Measurements from ENCODE around the gene RAB30. TPM values are rescaled to one million over a fixed set of nuclear protein-coding genes. Genes with fewer than 3 reads are reported as not detected.

The RAB30 gene
- total RNA-seq, 1 donor from 2014 or later = 6.9 TPM

DNA sequence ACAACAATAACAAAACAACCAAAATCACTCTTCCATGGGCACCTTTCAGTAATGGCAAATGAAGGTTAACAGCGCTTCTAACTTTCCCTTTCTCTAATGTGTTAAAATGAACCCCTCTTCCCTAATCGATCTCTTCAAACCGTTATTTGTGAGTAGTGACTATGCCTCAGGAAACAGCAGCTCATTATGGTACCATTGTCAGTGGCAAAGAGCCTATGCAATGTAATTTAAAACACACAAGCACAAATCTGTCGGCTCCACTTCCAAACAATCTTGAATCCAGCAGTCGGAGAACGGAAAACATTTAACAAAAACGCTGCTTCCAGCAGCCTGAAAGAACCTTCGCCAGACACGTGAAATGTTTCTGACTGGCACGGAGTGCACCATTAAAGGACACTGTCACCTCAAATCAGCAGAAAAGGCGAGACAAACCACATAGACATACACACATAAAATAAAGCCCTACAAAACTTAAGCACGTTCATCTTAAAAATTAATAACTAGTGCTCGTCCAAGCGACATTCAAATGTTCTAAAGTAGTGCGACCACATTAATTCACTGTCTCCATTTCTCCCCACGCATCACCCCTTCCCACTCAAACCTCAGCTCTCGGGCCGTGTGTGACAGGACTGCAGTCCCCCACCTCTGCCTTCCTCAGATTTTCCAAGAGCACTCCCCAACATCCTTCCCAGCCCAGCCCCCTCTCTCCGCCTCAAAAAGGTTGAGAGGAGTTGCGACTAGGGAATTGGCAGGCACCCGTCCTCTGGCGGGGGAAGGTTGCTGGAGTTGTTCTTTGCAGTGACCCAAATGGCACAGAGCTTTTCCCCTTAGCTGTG lies 748 bp downstream of the RAB30 start:
- peak; percentile 30 to 38 for DNase-seq (ENCODE audit: low read depth in 2 of 2)

DNA sequence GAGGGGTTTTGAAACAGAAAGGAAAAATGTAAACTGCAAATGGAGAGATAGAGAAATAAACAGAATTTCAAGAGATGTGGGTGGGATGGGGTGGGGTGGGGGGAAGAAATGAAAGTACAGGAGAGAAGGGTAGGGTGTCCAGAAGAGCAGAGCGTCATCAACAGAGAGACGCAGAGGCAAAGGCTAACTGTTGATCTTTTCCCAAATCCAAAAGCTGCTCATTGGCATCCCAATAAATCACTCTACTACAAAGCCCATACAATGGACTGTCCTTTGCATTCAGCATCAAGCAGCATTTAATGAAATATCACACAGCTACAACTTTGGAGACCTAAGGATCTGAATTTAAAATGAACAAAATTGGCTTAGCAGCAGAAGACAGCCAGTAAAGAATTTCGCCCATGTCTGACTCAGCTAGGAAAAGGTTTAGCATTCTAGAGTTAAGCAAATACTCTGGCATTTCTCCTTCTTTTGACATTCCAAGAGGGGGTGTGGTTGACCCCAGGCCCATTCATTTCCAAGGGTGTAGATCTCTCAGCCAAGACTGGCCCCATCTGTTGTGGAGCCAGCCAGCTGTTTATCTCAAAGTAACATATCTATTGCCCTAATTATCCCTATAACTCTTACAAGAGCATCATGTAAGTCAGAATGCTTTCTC lies 1.5 kb downstream of the RAB30 start:
- DNase-seq (ENCODE audit: low read depth in 2 of 2) = peak in 1 of 2 donors; percentile 50

DNA sequence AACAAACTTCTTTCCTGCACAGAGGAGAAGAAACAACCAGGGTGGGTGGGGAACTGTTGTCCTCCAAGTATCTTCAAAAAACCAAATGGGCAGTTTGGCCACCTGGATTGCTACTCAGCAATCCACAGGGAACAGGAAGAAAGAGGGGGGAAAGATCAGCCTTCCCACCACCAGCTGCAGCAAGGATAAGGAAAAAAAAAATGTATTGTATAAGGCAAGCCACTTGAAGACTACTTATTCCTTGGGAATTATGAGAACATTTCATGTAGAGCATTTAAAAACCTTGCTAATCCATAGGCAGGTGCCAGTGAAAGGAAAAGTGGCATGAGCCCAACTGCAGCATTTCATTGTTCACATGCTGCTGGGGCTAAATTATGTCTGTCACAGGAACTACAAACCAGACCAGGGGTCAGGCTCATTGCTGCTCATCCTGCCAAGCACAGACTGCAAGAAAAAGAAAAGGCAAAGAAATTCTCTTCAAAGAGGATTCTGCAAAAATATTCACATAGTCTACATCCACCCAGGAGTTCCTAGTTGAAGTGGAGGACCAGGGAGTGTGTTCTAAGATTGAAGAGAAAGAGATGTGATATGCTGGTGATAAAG lies 2.2 kb downstream of the RAB30 start:
- peak; percentile 40 to 80 for DNase-seq (ENCODE audit: low read depth in 2 of 2)

DNA sequence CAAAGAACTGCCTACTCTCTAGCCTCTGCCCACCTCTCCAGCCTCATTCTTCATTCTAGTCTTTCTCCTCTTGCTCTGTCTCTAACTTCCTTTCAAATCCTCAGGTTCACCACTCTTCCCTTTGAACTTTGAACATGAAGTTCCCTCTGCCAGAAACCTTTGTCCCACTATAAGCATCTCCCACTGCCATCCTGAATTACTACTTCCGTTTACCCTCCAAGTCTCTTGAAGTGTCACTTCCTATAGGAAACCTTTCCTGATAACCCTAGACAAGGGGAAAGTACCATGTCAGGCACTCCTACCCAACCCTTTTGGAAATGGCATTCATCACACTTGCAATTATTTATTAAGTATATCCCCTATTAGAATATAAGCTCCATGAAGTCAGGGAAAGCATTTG lies 3.1 kb downstream of the RAB30 start:
- peak in 1 of 2 donors; percentile 13 for DNase-seq (ENCODE audit: low read depth in 2 of 2)

DNA sequence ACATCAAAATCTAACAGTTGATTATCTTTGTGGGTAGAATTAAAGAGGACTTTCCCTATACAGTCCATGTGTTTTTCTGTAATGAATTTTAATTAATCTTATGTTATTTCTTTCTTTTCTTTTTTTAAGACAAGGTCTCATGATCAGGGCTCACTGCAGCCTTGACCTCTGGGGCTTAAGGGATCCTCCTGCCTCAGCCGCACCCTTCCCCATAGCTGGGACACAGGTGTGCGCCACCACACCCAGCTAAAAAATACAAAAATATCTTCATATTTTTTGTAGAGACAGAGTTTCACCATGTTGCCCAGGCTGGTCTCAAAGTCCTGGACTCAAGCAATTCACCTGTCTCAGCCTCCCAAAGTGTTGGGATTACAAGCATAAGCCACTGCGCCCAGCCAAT lies 7.7 kb downstream of the RAB30 start:
- DNase-seq (ENCODE audit: low read depth in 2 of 2) = no peak

DNA sequence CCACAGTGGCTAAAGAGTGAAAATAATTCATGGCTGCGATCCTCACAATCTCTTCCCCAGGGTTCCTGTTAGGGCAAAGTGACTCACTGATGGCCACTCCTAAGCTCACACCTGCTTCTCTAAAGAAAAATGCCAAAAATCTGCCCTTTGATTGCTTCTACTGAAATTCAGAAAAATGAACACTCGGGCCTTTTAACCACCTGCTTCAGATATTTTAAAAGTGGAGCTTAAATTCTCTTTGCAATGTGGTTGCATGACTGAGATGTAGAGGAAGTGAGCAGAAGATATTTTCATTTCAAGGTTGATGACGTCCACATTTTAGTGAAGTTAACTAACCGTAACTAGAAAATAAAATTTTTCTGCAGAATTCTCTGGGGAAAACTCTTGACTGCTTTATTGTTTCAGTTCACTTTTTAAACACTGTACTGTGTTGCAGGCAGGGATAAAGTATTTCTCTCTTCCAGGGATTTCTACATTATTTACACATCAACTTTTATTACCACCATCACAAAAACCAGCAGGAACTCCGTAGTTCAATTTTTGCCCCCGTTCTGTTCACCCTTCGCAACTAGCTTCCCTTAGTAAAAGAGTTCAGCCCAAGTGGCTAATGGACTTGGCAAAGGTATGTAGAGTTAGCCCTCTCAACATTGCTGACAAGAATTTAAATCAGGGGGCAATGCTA lies 8.5 kb downstream of the RAB30 start:
- DNase-seq (ENCODE audit: low read depth in 2 of 2) = peak; percentile 25 to 28

DNA sequence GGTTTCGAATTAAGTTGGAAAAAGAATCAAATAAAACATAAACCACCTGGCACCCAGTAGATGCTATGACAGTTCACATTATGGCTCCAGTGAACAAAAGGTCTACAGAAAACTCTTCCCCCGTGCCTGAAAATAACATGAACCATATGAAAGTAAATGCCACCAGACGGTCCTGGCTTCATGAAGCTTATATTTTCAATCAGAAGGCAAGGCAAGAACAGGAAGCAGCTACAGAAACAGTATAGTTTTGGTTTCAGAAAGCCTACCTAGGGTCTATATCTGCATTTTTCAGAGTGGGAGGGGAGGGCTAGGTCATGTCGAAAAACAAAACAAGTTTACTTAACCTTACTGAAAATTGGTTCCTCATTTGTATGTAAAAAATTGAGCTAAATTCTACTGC lies 9.8 kb downstream of the RAB30 start:
- DNase-seq (ENCODE audit: low read depth in 2 of 2) = no peak

DNA sequence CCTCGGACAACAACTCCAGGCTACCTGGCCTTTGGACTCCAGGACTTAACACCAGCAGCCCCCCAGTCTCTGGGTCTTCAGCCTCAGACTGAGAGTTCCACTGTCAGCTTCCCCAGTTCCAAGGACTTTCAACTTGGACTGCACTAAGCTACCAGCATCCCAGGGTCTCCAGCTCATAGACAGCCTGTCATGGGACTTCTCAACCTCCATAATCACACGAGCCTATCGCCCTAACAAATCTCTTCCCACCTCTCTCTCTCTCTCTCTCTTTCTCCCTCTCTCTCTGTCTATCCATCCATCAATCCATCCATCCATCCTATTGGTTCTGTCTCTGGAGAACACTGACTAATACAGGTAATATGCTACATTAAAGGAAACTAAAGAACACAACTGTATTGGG lies 10.7 kb downstream of the RAB30 start:
- no peak for DNase-seq (ENCODE audit: low read depth in 2 of 2)

DNA sequence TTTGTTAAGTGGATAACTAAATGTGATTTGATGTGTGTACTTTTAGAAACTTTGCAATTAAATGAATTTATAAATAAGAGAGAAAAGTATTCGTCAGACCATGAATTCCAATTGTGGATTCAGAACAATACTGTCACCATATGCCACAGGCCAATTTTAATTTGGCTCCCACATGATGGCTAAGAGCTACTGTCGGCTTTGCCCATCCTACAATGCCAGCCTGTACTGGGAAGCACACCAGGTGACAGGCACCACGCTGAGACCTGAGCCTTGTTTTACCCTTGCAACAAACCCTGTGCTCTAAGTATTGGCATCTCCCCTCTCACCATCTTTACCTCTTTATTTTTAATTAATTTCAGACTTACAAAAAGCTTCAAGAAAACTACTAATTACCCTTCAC lies 14.0 kb downstream of the RAB30 start:
- no peak for DNase-seq (ENCODE audit: low read depth in 2 of 2)

DNA sequence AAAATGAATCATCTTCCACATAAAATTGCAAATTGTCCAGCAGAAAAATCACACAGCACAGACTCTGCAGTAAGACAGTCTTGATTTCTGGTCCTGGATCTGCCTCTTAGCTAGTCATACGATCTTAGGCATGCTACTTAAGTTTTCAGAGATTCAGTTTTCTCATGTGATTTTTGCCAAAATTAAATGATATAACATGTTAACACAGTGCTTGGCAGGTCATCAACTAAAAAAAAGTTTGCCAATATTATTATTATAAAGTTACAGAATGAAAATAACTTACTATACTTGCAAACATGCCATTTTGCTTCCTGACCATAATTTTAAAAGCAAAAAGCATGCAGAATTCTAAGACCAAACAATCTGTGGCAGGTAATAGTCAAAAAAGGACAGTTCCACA lies 15.1 kb downstream of the RAB30 start:
- no peak for DNase-seq (ENCODE audit: low read depth in 2 of 2)

DNA sequence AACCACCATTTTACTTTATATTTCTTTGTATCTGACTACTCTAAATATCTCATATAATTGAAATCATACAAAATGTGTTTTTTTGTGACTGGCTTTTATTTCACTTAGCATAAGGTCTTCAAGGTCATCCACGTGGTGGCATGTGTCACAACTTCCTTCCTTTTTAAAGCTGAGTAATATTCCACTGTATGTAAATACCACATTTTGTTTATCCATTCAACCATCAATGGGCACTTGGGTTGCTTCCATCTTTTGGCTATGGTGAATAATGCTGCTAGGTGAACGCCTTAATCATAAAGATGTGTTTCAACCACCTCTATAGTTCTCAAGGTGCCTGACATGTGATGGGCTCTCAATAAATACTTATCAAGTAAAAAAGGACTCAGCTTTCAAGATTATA lies 15.5 kb downstream of the RAB30 start:
- DNase-seq (ENCODE audit: low read depth in 2 of 2) = peak; percentile 69 to 74

DNA sequence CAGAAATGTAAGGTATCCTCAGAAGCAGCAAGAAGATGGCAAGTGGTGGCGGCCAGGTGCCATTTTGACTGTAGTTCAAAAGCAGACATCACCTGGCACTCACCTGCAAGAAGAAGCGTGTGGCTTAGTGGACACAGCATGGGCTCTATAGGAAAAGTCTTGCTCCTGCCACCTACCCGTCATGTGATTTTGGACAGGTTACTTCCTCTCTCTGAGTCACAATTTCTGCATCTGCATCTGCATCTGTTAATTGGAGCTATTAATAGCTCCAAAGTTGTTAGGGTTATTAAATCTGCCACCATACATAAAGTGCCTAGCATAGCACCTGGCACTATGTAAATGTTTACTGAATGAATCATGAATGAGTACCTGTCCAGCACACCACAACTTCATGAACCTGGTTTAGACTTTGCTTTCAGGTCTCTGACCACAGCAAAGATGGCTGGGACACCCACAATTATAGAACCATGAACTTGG lies 16.8 kb downstream of the RAB30 start:
- no peak for DNase-seq (ENCODE audit: low read depth in 2 of 2)

DNA sequence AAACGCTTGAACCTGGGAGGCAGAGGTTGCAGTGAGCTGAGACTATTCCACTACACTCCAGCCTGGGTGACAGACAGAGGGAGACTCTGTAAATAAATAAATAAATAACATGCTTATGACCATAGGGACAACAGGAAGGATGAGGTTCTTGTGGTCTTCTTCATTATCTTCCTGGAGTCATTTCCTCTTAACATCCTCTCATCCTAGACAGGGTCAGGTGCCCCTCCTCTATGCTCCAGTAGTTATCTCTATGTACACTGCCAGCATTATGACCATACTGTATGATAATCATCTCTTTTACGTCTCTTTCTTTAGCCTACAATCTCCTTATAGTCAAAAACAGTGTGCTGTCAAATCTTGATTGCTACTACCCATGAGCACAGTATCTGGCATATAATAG lies 17.7 kb downstream of the RAB30 start:
- peak in 1 of 2 donors; percentile 58 for DNase-seq (ENCODE audit: low read depth in 2 of 2)

DNA sequence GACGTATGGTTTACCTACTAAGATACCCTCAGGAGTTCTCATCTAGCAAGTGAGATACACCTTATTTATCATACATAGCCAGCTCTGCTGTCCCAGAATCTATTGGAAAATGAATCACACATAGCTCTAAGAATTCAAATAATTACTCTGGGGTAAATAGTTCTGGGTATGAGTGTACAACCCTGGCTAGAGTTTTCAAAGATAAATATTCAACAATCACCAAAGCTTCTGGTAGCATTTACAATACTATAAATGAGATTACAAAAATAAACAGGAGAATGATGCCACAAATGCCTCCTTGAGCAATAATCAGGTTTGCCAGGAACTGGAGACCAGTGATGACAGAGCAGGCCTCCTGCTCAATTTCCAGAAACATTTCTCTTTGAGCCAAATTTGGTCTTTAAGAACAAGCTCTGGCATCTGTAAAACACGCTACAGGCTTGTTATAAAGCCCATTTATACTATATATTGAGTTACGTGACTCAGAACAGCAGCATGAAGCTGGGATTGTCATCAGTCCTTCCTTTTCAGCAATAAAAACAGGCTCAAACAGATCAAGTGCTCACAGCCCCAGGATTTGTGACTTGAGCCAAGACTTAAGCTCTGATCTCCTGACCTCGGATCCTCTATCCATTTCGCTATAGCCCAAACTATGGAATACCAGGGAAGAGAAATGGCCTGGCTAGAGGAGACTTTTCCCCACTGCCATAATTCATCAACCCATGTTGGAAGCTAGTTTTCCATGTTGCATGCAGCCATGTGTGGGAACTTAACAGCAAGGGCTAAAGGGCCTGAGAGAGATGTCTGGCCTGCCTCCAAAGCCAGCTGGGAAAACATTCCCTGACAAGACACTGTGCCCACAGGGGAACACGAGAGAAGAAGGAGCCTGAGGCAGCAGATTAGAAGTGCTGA lies 19.7 kb downstream of the RAB30 start:
- peak; percentile 78 to 93 for DNase-seq (ENCODE audit: low read depth in 2 of 2)

DNA sequence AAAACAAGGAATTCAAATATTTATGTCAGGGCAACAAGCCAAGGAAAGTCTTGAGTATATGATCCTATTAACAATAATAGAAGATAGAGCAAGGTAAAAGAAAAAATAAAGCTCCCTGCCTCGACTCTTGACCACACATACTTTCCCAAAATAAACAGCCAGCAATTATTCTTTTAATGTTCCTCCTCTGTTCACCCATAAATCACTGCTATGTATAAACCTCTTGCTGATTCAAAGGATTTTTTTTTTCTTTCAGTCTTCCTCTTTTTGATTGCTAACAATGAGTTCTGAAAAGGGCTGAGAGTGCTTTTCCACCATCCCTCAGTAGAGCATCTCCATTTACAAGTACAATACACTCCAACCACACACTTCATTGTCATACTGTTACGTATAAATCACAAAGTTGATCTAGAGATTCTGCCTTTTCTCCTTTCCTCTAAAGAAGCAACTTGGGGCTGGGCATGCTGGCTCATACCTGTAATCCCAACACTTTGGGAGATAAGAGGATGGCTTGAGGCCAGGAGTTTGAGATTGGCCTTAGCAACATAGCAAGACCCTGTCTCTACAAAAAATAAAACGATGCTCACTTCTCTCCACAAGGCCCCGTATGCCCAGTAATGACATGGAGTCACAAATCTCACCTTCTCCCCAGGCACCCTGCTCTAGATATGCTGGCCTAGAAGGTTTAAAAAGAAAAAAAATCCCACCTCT lies 24.0 kb downstream of the RAB30 start:
- peak in 1 of 2 donors; percentile 15 for DNase-seq (ENCODE audit: low read depth in 2 of 2)

DNA sequence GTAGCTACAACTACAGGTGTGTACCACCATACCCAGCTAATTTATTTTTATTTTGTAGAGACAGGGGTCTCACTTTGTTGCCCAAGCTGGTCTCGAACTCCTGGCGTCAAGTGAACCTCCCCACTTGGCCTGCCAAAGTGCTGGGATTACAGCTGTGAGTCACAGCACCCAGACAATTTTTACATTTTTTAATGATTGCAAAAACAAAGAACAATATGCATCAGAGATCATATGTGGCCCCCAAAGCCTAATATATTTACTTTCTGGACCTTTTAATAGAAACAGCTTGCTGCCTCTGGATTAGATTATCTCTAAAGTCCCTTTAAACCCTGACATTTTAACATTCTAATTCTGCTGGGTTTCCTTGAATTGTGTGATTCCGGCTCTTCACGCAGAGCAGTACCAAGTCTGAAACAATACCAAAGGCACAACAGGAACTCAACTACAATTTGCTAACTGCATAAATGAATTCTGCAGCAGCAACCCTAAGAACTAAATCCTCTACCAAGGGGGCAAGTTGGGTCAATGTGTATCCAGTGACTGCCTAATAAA lies 25.0 kb downstream of the RAB30 start:
- DNase-seq (ENCODE audit: low read depth in 2 of 2) = peak; percentile 55 to 62

DNA sequence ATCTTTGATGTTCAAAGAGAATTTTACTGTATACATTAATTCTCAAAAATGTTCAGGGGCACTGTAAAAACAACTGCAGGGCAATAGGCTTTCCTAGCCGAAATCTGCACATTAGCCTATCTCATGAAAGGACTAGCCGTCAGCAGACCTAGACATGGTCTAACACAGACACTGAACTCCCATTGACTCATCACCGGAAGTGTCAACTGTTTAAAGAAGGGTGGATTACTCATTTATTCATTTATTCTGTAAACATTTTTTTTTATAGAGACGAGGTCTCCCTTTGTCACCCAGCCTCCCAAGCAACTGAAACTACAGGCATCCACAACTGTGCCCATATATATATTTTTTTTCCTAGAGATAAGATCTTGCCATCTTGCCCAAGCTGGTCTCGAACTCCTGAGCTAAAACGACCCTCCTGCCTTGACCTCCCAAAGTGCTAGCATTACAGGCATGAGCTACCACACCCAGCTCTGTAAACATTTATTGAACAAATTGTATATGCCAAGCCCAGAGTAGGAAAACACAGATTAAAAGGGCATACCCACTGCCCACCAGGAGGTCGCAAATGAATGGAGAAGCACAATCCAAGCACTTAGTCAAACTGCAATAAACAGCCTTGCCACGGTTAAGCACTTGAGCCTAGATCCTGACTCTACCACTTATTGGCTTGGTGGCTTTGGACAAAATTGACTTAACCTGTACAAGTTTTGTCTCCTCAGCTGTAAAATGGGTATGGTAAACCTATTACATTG lies 26.6 kb downstream of the RAB30 start:
- peak; percentile 59 to 90 for DNase-seq (ENCODE audit: low read depth in 2 of 2)

DNA sequence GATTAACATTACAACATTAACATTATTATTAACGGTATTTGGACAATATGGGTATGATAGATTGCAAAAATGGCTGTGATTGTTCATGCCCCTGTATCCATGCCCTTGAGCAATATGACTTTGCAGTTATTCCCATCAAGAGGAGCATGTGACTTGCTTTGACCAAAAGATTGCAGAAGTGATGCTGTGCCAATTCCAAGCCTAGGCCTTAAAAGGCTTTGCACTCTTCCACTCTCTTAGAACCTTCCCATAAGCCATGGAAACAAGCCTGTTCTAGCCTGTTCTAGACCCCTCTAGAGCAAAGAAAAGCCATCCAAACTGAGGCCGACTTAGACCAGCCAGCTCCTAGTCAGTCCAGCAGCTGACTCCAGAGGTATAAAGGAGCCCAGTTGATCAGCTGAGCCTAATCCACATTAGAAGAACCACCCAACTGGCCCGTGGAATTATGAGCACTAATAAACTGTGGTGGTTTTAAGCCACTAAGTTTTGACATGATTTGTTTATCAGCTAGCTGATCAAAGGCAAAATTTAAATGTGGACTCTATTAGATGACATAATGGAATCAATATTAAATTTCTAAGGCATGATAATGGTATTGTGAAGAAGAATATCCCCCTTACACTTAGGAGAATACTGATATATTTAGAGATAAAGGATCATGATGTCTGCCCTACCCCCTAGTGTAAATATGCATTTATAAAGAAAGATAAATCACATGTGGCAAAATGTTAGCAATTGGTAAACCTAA lies 28.6 kb downstream of the RAB30 start:
- DNase-seq (ENCODE audit: low read depth in 2 of 2) = no peak

All from lung microvascular endothelial cell (primary cell).